HepG2 (cell line): ENCODE measurements around the gene CD302. TPM values are rescaled to one million over a fixed set of nuclear protein-coding genes. Genes with fewer than 3 reads are reported as not detected.

Experiments used
- ATAC-seq: fragments of 200-7000 bp; cut with Tn5 transposase; 3 replicates; pipeline ENCODE4 v1.9.1; 2020; ENCODE audit warnings: mild to moderate bottlenecking, moderate library complexity
- BruUV-seq: library from RNA; stranded (reverse); fragments of 400-500 nt; replicated peaks from 2 replicates; lab custom pipeline; 2021; lab: Mats Ljungman, UMichigan
- CTCF ChIA-PET: fragments of 300-600 bp; formaldehyde crosslinking; extraction: SDS; loops from one replicate; lab custom pipeline; 2021; ENCODE audit warnings: low total read pairs, inconsistent platforms, low intra/inter-chr PET ratio; lab: Yijun Ruan, JAX
- POLR2A ChIA-PET: fragments of 350-600 bp; sonication (Branson Sonifier 250); formaldehyde crosslinking; loops from one replicate; lab custom pipeline; 2020; ENCODE audit warnings: antibody characterized with exemption, inconsistent platforms; lab: Yijun Ruan, JAX
- DNase-seq: peaks from one replicate; pipeline ENCODE4 v3.0.0-alpha.2; 2015; ENCODE audit warnings: low spot score
- FAIRE-seq: peaks from 3 replicates; lab custom pipeline; 2011; peaks lifted over from hg19 to GRCh38; lab: Jason Lieb, UNC
- H2AFZ ChIP-seq: one replicate; pipeline ENCODE4 v1.6.1; 2011; ENCODE audit warnings: low read length, inconsistent platforms
- H3K27ac ChIP-seq: fragments of 300-600 bp; 3 replicates; pipeline ENCODE4 v1.8.0; 2011; ENCODE audit warnings: mixed run types, mild to moderate bottlenecking, mixed read lengths, low read length, inconsistent platforms; ENCODE audit not compliant: insufficient read depth; ENCODE audit errors: extremely low read length
- H3K27me3 ChIP-seq, 2 experiments: fragments of 200-600 bp in 1 of 2; 2 replicates in 1 of 2; 3 replicates in 1 of 2; pipeline versions ENCODE4 v1.6.0 to v1.8.0; 2011; ENCODE audit warnings: low read length in 2 of 2, mild to moderate bottlenecking in 2 of 2, moderate library complexity in 2 of 2, inconsistent platforms in 1 of 2; ENCODE audit not compliant: insufficient read depth in 2 of 2, control insufficient read depth in 1 of 2
- H3K36me3 ChIP-seq, 2 experiments: fragments of 200-600 bp in 1 of 2; replicated peaks in 1 of 2; 2 replicates in 1 of 2; 3 replicates in 1 of 2; pipeline versions ENCODE4 v1.5.1 to v1.8.0; 2011; ENCODE audit warnings: low read length in 2 of 2, inconsistent platforms in 1 of 2; ENCODE audit not compliant: insufficient read depth in 2 of 2, control insufficient read depth in 1 of 2
- H3K4me1 ChIP-seq: 2 replicates; pipeline ENCODE4 v1.5.1; 2012; ENCODE audit warnings: low read length, inconsistent platforms; ENCODE audit not compliant: insufficient read depth
- H3K4me2 ChIP-seq: 2 replicates; pipeline ENCODE4 v1.6.0; 2011; ENCODE audit warnings: low read depth, low read length, inconsistent platforms
- H3K4me3 ChIP-seq, 3 experiments: fragments of 200-600 bp in 1 of 3; sonication (generic), shearing (Covaris generic) in 1 of 3; replicated peaks in 1 of 3; 2 replicates each; pipeline ENCODE4 v1.5.1; 2011 to 2016; ENCODE audit warnings: low read length in 3 of 3, inconsistent platforms in 2 of 3, low read depth in 2 of 3, mild to moderate bottlenecking in 2 of 3, control low read depth in 1 of 3, mixed read lengths in 1 of 3; ENCODE audit not compliant: insufficient read depth in 1 of 3
- H3K79me2 ChIP-seq: one replicate; pipeline ENCODE4 v1.6.1; 2011; ENCODE audit warnings: low read length, inconsistent platforms; ENCODE audit not compliant: insufficient read depth
- H3K9ac ChIP-seq: 2 replicates; pipeline ENCODE4 v1.6.0; 2011; ENCODE audit warnings: mild to moderate bottlenecking, low read depth, low read length, inconsistent platforms; ENCODE audit not compliant: insufficient read depth
- H3K9me3 ChIP-seq: 2 replicates; pipeline ENCODE4 v1.5.1; 2012; ENCODE audit warnings: mild to moderate bottlenecking, low read length
- H4K20me1 ChIP-seq: 2 replicates; pipeline ENCODE4 v1.6.0; 2011; ENCODE audit warnings: inconsistent platforms, mild to moderate bottlenecking, low read length, moderate library complexity; ENCODE audit not compliant: insufficient read depth
- ARID5B ChIP-seq: IDR thresholded peaks from 2 replicates; pipeline ENCODE4 v1.4.0; 2020; ENCODE audit warnings: mild to moderate bottlenecking, missing genetic modification reagents
- E2F1 ChIP-seq: sonication (generic); formaldehyde crosslinking; IDR thresholded peaks from 2 replicates; pipeline ENCODE4 v1.5.0; 2020; ENCODE audit warnings: missing genetic modification reagents
- HOMEZ ChIP-seq: IDR thresholded peaks from 2 replicates; pipeline ENCODE4 v1.6.1; 2016; ENCODE audit warnings: low read depth
- IRF1 ChIP-seq: sonication (generic); formaldehyde crosslinking; IDR thresholded peaks from 2 replicates; pipeline ENCODE4 v1.4.0; 2020; ENCODE audit warnings: low read depth, mild to moderate bottlenecking, missing genetic modification reagents
- PBX2 ChIP-seq: IDR thresholded peaks from 2 replicates; pipeline ENCODE4 v1.6.1; 2016; ENCODE audit warnings: control low read depth
- SNAPC2 ChIP-seq: sonication (generic); formaldehyde crosslinking; IDR thresholded peaks from 2 replicates; pipeline ENCODE4 v1.8.1; 2022; ENCODE audit warnings: mild to moderate bottlenecking, missing genetic modification reagents
- ZGPAT ChIP-seq: IDR thresholded peaks from 2 replicates; pipeline ENCODE4 v1.6.1; 2016; ENCODE audit warnings: mild to moderate bottlenecking
- ZNF33B ChIP-seq: sonication (generic); formaldehyde crosslinking; IDR thresholded peaks from 2 replicates; pipeline ENCODE4 v1.5.1; 2020; ENCODE audit warnings: mild to moderate bottlenecking, missing genetic modification reagents
- ZNF567 ChIP-seq: sonication (generic); formaldehyde crosslinking; IDR thresholded peaks from 2 replicates; pipeline ENCODE4 v1.8.1; 2023; ENCODE audit warnings: mild to moderate bottlenecking, missing genetic modification reagents, borderline replicate concordance
- WGBS: methylation state at CpG from one replicate; pipeline ENCODE4 v1.1.6; 2017; ENCODE audit warnings: low lambda C conversion rate; 5-methylcytosine and 5-hydroxymethylcytosine counted together
- in situ Hi-C: cut with HindIII; loops from 2 replicates; pipeline ENCODE4 v1.10.0; 2017; ENCODE audit warnings: low pct_unique_long_range_greater_than_20kb; ENCODE audit not compliant: extremely low pct_ligation_motif_present
- intact Hi-C: fragments of 100-400 bp; cut with micrococcal nuclease; formaldehyde crosslinking; loops from one replicate; pipeline ENCODE4 v1.10.0; 2022; ENCODE audit not compliant: unreplicated experiment
- polyA plus RNA-seq, 8 experiments: library from polyadenylated mRNA; depleted of rRNA in 3 of 8; stranded (reverse) in 7 of 8; unstranded in 1 of 8; fragments of >200 nt; fragmentation: Illumina TruSeq in 4 of 8; extraction: Trizol in 4 of 8; gene quantifications; 2 replicates each; pipeline versions ENCODE4 v1.2.1 to v1.2.3, GENCODE V29; 2011 to 2016; ENCODE audit warnings: low read depth in 4 of 8, missing spikeins in 1 of 8, mixed read lengths in 1 of 8; ENCODE audit not compliant: insufficient read depth in 1 of 8
- total RNA-seq, 5 experiments: library from RNA; depleted of rRNA; stranded (reverse); fragments of >200 nt; fragmentation: Illumina TruSeq; extraction: Trizol; gene quantifications; 2 replicates each; pipeline ENCODE4 v1.2.3, GENCODE V29; 2016; ENCODE audit warnings: low read depth in 1 of 5

CD302 gene
- total and polyA plus RNA-seq, 2 of the 13 experiments (the other 11 are each of a cell fraction or from before 2014, with no cell fraction given), result 8.0 to 15.6 TPM

GRCh38 chr2:159832858-159833257 is 34.9 kb upstream of the CD302 start (continued):
- no peak for TF ChIP-seq ZNF567 (CRISPR knock-in tag)

- no peaks in the 10 kb centered on the region for H4K20me1 ChIP-seq
- H3K27ac ChIP-seq, result no peak overlapping the region
- WGBS, result 28% methylated on average over 7 of the region's 7 CpGs
- no peaks in the 10 kb centered on the region for H3K79me2 ChIP-seq
- no peak for DNase-seq
- H3K9ac ChIP-seq, result no peak overlapping the region
- H3K27me3 ChIP-seq, result 0 out of 5 replicates have a peak, but pooled peaks cover 0 to 4% of the 10 kb centered on the region in 2 experiments
- no peak overlapping the region for H3K4me2 ChIP-seq
- ChIA-PET CTCF (no interaction called here), POLR2A (no interaction called here)
- H3K4me3 ChIP-seq, result no peak overlapping the region
- in situ Hi-C loops (no loop called here), intact Hi-C loops (no loop called here)
- H2AFZ ChIP-seq, result no peak overlapping the region
- BruUV-seq, result no TSS peak
- no peaks in the 10 kb centered on the region for H3K36me3 ChIP-seq
- FAIRE-seq, result no peak
- no peaks in the 10 kb centered on the region for H3K4me1 ChIP-seq
- ATAC-seq, result no peak
- H3K9me3 ChIP-seq, result no peaks in the 10 kb centered on the region
- TF ChIP-seq ARID5B (CRISPR knock-in tag) (no peak), SNAPC2 (CRISPR knock-in tag) (no peak), ZNF33B (no peak), ZGPAT (no peak), E2F1 (CRISPR knock-in tag) (no peak), IRF1 (CRISPR knock-in tag) (no peak), PBX2 (CRISPR knock-in tag) (no peak), HOMEZ (CRISPR knock-in tag) (no peak)
Observed at GRCh38 chr2:159832026-159832425, 34.0 kb upstream of the CD302 start.
